T47D (cell line): ENCODE data around the gene HNRNPA2B1.

Experiments used
- DNase-seq, 2 experiments: peaks; one replicate each; pipeline versions ENCODE4 v3.0.0 to v3.0.0-alpha.2; 2011 to 2012; ENCODE audit warnings: low read depth in 1 of 2, low spot score in 1 of 2
- JUND ChIP-seq: IDR thresholded peaks from 2 replicates; pipeline ENCODE4 v1.6.1; 2012; ENCODE audit warnings: low read depth
- in situ Hi-C: cut with HindIII; loops from 2 replicates; pipeline ENCODE4 v1.10.0; 2016; ENCODE audit warnings: low sequenced_read_pairs, low pct_unique_long_range_greater_than_20kb

The HNRNPA2B1 gene

GRCh38 chr7:26200444-26201246 is at the start of gene HNRNPA2B1:
Gene HNRNPA2B1, minus strand, starts transcription at chr7:26200746. Its CDS starts 169 bp downstream, at chr7:26200577.
- no peak for TF ChIP-seq JUND
- DNase-seq: peak; percentile 78 to 98
- in situ Hi-C loops: no loop called here

- TF ChIP-seq JUND: no peak
- no peak for DNase-seq
- in situ Hi-C loops: no loop called here
Measured at GRCh38 chr7:26250239-26250638, 49.7 kb upstream of the HNRNPA2B1 start.

- DNase-seq: no peak
- in situ Hi-C loops: no loop called here
- no peak for TF ChIP-seq JUND
Measured at GRCh38 chr7:26245150-26245549, 44.6 kb upstream of the HNRNPA2B1 start.

- no peak for DNase-seq
- in situ Hi-C loops: no loop called here
- TF ChIP-seq JUND: no peak
Measured at GRCh38 chr7:26238032-26238431, 37.5 kb upstream of the HNRNPA2B1 start.

GRCh38 chr7:26237035-26237807 is 36.7 kb upstream of the HNRNPA2B1 start:
- in situ Hi-C loops: no loop called here
- no peak for DNase-seq
- no peak for TF ChIP-seq JUND

GRCh38 chr7:26233902-26234511 is 33.5 kb upstream of the HNRNPA2B1 start:
- no peak for DNase-seq
- in situ Hi-C loops: no loop called here
- no peak for TF ChIP-seq JUND

GRCh38 chr7:26227987-26228386 is 27.4 kb upstream of the HNRNPA2B1 start:
- in situ Hi-C loops: no loop called here
- no peak for TF ChIP-seq JUND
- DNase-seq: no peak

- no peak for DNase-seq
- TF ChIP-seq JUND: no peak
- in situ Hi-C loops: no loop called here
Measured at GRCh38 chr7:26224359-26224758, 23.8 kb upstream of the HNRNPA2B1 start.

- no peak for DNase-seq
- TF ChIP-seq JUND: no peak
- in situ Hi-C loops: no loop called here
Measured at GRCh38 chr7:26216049-26216448, 15.5 kb upstream of the HNRNPA2B1 start.

GRCh38 chr7:26213807-26214515 is 13.4 kb upstream of the HNRNPA2B1 start:
- no peak for DNase-seq
- in situ Hi-C loops: no loop called here
- no peak for TF ChIP-seq JUND

- in situ Hi-C loops: no loop called here
- no peak; the same call in 1 of the 2 replicates for TF ChIP-seq JUND
- no peak for DNase-seq
Measured at GRCh38 chr7:26212921-26213718, 12.6 kb upstream of the HNRNPA2B1 start.

GRCh38 chr7:26208040-26208439 is 7.5 kb upstream of the HNRNPA2B1 start:
- no peak for TF ChIP-seq JUND

More at GRCh38 chr7:26208040-26208439, 7.5 kb upstream of the HNRNPA2B1 start:
- no peak for DNase-seq
- in situ Hi-C loops: no loop called here
